HL-60/S4 (cell line): ENCODE measurements around the gene DCAF10.

ENCODE experiments used
- in situ Hi-C: fragments of 300-500 bp; cut with MboI; formaldehyde crosslinking; loops from 2 replicates; pipeline ENCODE4 v1.14.3; 2022; ENCODE audit warnings: low sequenced_read_pairs

Gene DCAF10

GRCh38 chr9:37905776-37906175, 105.2 kb downstream of the DCAF10 start:
- in situ Hi-C loops = loop anchor here (25.0 kb wide), 1 partner anchor 257 kb away; no protein-coding TSS in a partner anchor

GRCh38 chr9:37906312-37907239, 106.0 kb downstream of the DCAF10 start:
- in situ Hi-C loops = loop anchor here (25.0 kb wide), 1 partner anchor 256 kb away; no protein-coding TSS in a partner anchor

GRCh38 chr9:37908283-37908682, 107.7 kb downstream of the DCAF10 start:
- in situ Hi-C loops = loop anchor here (25.0 kb wide), 1 partner anchor 254 kb away; no protein-coding TSS in a partner anchor

GRCh38 chr9:37908698-37909186, 108.1 kb downstream of the DCAF10 start:
- in situ Hi-C loops = loop anchor here (25.0 kb wide), 1 partner anchor 254 kb away; no protein-coding TSS in a partner anchor

GRCh38 chr9:37909326-37909725, 108.7 kb downstream of the DCAF10 start:
- in situ Hi-C loops = loop anchor here (25.0 kb wide), 1 partner anchor 253 kb away; no protein-coding TSS in a partner anchor

- in situ Hi-C loops = loop anchor here (5.0 to 25.0 kb wide), 3 partner anchors 165 to 452 kb away; no protein-coding TSS in a partner anchor
Measured at GRCh38 chr9:37909836-37910235, 109.2 kb downstream of the DCAF10 start.

- in situ Hi-C loops = loop anchor here (5.0 to 25.0 kb wide), 3 partner anchors 165 to 452 kb away; no protein-coding TSS in a partner anchor
Measured at GRCh38 chr9:37910271-37910670, 109.7 kb downstream of the DCAF10 start.

GRCh38 chr9:37911271-37911681, 110.7 kb downstream of the DCAF10 start:
- in situ Hi-C loops = loop anchor here (5.0 to 25.0 kb wide), 3 partner anchors 164 to 451 kb away; no protein-coding TSS in a partner anchor

GRCh38 chr9:37913480-37914153, 113.0 kb downstream of the DCAF10 start:
- in situ Hi-C loops = loop anchor here (5.0 to 25.0 kb wide), 3 partner anchors 161 to 449 kb away; no protein-coding TSS in a partner anchor

- in situ Hi-C loops = loop anchor here (5.0 to 25.0 kb wide), 3 partner anchors 161 to 448 kb away; no protein-coding TSS in a partner anchor
Measured at GRCh38 chr9:37914154-37914551, 113.6 kb downstream of the DCAF10 start.

GRCh38 chr9:37914701-37915358, 114.2 kb downstream of the DCAF10 start:
- in situ Hi-C loops = loop anchor here (5.0 to 25.0 kb wide), 3 partner anchors 160 to 447 kb away; no protein-coding TSS in a partner anchor

- in situ Hi-C loops = loop anchor here (10.0 to 25.0 kb wide), 2 partner anchors 159 to 246 kb away; no protein-coding TSS in a partner anchor
Measured at GRCh38 chr9:37915911-37916470, 115.4 kb downstream of the DCAF10 start.

GRCh38 chr9:37916471-37917312, 116.1 kb downstream of the DCAF10 start:
- in situ Hi-C loops = loop anchor here (10.0 to 25.0 kb wide), 2 partner anchors 158 to 246 kb away; no protein-coding TSS in a partner anchor
